ENCODE data around the gene SPATS2L.
A peak's percentile ranks its signal among the peaks of the same experiment; 100 is the strongest.

SPATS2L gene

GRCh38 chr2:200377355-200378336, 71.2 kb downstream of the SPATS2L start:
- DNase-seq (ENCODE audit: low spot score) = no peak

GRCh38 chr2:200378652-200379290, 72.3 kb downstream of the SPATS2L start:
- DNase-seq (ENCODE audit: low spot score) = no peak

GRCh38 chr2:200379481-200380090, 73.1 kb downstream of the SPATS2L start:
- DNase-seq (ENCODE audit: low spot score) = no peak

GRCh38 chr2:200380091-200380561, 73.6 kb downstream of the SPATS2L start:
- no peak for DNase-seq (ENCODE audit: low spot score)

DNA sequence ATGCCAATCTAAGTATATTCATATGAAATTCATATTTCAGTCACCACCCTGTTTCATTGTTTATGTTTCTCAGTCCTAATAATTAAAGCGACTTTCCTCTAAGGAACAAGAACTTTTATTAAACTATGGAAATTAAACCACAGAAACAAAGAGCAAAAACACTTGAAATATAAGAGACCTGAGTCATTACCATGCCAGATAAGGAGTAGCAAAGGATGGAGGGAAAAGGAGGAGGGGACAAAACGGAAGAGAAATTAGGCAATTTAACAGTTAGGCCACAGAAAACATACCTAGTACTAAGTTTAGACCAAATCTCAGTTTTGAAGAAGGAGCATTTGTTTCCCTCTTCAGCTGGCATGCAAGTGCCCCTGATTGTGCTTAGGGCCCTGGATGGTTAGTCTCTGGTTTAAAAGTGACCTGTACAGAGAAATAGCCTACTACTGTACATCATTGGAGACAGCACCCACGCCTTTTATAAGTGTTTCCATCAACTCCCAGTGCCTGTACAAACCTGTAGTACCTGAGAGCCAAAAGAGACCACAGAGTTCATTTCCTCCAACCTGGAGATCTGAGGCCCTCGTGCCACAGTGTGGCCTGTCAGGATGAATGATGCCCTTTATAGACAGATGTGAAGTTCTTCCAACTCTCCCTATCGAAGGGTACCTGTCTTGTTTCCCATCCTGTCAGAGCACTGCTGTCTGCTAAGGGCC, 74.5 kb downstream of the SPATS2L start:
- DNase-seq (ENCODE audit: low spot score) = no peak

- DNase-seq (ENCODE audit: low spot score) = no peak
Observed at GRCh38 chr2:200382874-200383273, 76.4 kb downstream of the SPATS2L start.

DNA sequence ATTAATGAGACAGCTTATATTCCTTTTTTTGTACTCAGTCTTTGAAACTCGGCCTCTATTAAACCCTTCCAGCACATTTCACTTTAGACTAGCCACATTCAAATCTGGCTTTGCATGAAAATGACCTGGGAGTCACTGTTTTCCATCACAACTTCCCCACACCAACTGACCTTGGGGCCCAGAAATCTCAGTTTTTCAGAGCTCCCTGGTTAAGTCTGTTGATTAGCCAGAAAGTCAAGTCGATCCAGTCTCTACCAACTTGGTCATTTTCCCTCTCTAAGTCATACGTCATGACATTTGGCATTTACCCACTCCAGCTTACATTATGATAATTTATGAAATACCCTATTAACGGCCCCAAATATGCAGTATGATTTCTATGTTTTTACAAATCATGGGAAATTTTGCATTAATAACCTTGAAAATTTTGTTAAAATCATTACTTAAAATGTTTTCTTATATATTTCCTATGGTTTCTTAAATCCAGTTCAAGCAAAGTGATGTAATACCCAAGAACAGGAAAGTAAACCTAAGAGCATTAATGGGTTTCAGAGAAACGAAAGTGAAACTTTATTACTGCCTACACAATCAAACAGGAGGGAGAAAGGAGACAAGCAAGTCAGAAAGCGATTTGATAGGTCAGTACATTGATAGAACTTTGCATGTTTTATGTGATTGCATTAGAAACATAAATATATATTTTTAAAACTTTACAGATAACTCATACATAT, 77.1 kb downstream of the SPATS2L start:
- DNase-seq (ENCODE audit: low spot score) = peak; percentile 59

- DNase-seq (ENCODE audit: low spot score) = no peak
Observed at GRCh38 chr2:200385063-200385635, 78.7 kb downstream of the SPATS2L start.

GRCh38 chr2:200393191-200393590, 86.7 kb downstream of the SPATS2L start:
- DNase-seq (ENCODE audit: low spot score) = no peak

DNA sequence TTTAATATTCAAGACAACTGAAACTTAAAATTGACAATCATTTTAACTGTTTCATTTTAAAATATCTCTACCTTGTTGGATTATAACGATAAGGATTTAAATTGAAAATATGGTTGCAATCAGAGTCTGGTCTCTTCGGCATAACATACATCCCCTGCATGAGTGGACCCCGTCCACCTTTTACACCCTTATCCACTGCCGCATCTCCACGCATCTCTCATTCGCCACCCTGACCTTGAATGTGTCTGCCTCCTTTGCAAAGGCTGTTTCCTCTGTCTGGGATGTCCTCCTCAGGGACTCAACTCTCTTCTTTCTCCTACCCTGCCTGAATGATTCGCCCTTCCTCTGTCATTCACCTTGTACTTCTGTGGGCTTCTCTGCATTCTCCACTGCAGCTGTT, 87.6 kb downstream of the SPATS2L start:
- DNase-seq (ENCODE audit: low spot score) = no peak

DNA sequence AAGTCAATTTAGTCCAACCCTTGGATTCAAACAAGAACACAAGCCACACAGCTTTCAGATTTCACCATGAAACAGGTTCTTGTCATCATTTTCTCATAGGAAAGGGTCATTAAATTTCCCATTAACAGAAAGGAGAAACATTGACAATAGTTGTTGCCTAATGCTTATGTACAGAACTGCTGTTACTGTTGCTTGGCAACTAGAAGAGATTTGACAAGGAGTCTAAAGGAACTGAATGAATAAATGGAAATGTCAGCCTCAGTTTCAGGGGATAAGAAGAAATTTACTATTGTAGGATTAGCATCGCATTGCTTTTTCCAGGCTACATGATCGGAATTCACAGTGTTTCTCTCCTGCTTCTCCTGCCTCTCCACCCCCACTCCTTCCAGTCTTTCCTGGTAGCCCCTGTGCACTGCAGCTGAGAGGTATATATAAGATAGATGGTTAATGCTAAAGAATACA, 90.3 kb downstream of the SPATS2L start:
- no peak for DNase-seq (ENCODE audit: low spot score)

DNA sequence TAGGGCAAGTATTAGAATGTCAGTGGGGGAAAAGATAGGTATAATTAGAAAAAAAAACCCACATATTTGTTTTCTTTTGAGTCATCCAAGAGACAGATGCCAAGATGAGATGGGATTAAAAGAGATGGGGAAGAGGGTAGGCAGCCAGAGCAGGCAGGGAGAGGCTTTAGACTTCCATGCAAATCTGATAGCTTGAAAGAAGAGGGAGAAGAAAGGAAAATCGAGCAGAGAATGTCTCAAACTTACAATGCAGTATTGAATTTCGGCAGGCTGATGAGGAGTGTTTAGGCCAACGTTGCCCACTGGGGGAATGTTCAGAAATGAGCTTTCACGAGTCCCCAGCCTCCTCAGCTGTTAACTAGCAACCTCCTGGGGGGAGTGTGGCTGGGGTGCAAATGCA, 91.3 kb downstream of the SPATS2L start:
- no peak for DNase-seq (ENCODE audit: low spot score)

DNA sequence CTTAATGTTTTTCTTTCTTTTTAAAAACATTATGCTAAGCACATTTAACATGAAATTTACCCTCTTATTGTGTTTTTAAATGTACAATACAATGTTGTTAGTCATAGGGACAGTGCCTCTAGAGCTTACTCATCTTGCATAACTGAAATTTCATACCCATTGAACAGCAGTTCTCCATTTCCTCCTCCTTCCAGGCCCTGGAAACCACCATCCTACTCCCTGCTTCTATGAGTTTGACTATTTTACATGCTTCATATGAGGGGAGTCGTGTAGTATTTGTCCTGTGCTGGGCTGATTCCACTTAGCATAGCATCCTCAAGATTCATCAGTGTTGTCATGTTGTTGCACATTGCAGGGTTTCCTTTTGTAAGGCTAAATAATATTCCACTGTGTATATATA, 92.6 kb downstream of the SPATS2L start:
- DNase-seq (ENCODE audit: low spot score) = no peak

- DNase-seq (ENCODE audit: low spot score) = no peak
Observed at GRCh38 chr2:200399636-200400035, 93.1 kb downstream of the SPATS2L start.

DNA sequence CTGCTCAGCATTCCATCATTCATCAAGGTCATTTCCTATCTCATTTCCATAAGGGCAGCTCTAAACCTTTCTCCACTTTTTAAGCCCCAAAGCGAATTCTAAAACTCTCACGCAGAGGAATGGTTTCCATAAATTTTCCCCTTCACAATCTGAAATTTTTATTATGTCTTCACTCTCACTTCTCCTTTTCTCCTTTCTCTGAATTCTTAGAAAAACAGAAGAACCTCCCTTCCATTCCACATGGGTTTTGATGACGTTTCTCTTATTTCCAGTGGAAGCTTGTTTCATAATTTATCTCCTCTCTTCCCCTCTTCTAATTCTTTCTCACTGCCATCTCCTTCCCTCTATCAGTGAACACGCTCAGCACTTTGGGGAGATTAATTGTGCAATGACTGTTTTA, 97.3 kb downstream of the SPATS2L start:
- no peak for DNase-seq (ENCODE audit: low spot score)

DNA sequence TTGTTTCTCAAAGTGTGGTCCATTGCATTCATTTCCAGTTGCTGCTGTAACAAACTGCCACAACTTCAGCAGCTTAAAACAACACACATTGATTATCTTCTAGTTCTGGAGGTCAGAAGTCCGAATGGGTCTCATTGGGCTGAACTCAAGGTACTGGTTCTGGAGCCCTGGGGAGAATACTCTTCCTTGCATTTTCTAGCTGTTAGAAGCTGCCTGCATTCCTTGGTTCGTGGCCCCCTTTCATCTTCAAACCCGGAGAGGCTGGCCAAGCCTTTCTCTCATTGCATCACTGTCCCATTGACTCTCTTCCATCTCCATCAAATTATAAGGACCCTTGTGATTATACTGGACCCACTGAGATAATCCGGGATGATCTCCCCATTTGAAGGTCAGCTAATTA, 98.1 kb downstream of the SPATS2L start:
- no peak for DNase-seq (ENCODE audit: low spot score)

- peak; percentile 25 for DNase-seq (ENCODE audit: low spot score)
Observed at GRCh38 chr2:200405599-200406298, 99.3 kb downstream of the SPATS2L start.

DNA sequence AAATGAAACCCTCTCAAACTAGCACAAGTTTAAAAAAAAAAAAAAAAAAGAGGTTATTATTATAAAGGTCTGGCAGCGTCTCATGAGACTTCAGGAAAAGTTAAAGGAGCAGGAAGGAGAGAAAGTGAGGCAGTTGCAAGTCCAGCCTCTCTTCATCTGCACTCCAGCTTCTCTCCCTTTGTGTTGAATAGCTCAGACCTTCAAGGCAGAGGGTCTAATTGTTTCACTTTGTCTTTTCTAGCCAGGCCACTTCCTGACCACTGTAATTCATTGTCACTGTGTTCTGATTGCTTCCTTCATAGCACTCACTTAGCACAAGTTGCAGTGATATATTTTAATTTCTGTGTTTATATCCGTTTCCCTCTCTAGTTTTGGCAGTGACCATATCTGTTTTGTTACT, 99.9 kb downstream of the SPATS2L start:
- DNase-seq (ENCODE audit: low spot score) = no peak

GRCh38 chr2:200408428-200409316, 102.2 kb downstream of the SPATS2L start:
- DNase-seq (ENCODE audit: low spot score) = no peak
